Measurements from ENCODE around the gene CTRL. TPM values are rescaled to one million over a fixed set of nuclear protein-coding genes. Genes with fewer than 3 reads are reported as not detected.

Gene CTRL
- total RNA-seq, 2 donors from 2014 or later, result 0.66 to 2.3 TPM

GRCh38 chr16:67928561-67929364, 2.9 kb downstream of the CTRL start:
- Histone ChIP-seq H3K9ac (ENCODE audit: extremely low read depth, low read length, poor library complexity, severe bottlenecking) (no peak overlapping the region), H3K27me3 (ENCODE audit: control insufficient read depth, insufficient read depth, low read length, poor library complexity, severe bottlenecking) (no peaks in the 10 kb centered on the region), H3K4me1 (ENCODE audit: control insufficient read depth, insufficient read depth, low read length) (no peaks in the 10 kb centered on the region), H3K27ac (ENCODE audit: low read depth, low read length) (no peak overlapping the region), H3K4me3 (ENCODE audit: low read length) (no peak overlapping the region), H3K36me3 (ENCODE audit: control insufficient read depth, insufficient read depth, low read length) (peaks cover 15% of the 10 kb centered on the region), H3K9me3 (ENCODE audit: control insufficient read depth, low read length) (no peaks in the 10 kb centered on the region)
- Mint-ChIP-seq H3K36me3 (ENCODE audit: low read depth) (peaks cover 21% of the 10 kb centered on the region), H3K27ac (no peak overlapping the region), H3K9me3 (no peaks in the 10 kb centered on the region), H3K4me3 (no peak overlapping the region), H3K4me1 (peaks cover 12% of the 10 kb centered on the region), H3K27me3 (ENCODE audit: insufficient read depth) (no peaks in the 10 kb centered on the region)
- DNase-seq, result peak; percentile 92
- 45 to 65% methylated on average over 6 to 16 of the region's 16 CpGs for WGBS, 2 experiments (ENCODE audit: insufficient coverage in 1 of 2, insufficient read length in 1 of 2)
- peak; percentile 93 for TF ChIP-seq CTCF (conservative IDR thresholded peaks at IDR 0.05)

GRCh38 chr16:67928147-67928546, 3.5 kb downstream of the CTRL start:
- no peak overlapping the region for H3K27ac ChIP-seq (ENCODE audit: low read depth, low read length)
- no peak overlapping the region for H3K4me3 ChIP-seq (ENCODE audit: low read length)
- Mint-ChIP-seq H3K36me3 (ENCODE audit: low read depth) (peaks cover 21% of the 10 kb centered on the region), H3K9me3 (no peaks in the 10 kb centered on the region), H3K27ac (peak overlapping the region; percentile 42), H3K4me1 (peaks cover 12% of the 10 kb centered on the region), H3K4me3 (no peak overlapping the region), H3K27me3 (ENCODE audit: insufficient read depth) (no peaks in the 10 kb centered on the region)
- no peaks in the 10 kb centered on the region for H3K9me3 ChIP-seq (ENCODE audit: control insufficient read depth, low read length)
- no peak for TF ChIP-seq CTCF (conservative IDR thresholded peaks at IDR 0.05)
- WGBS, 2 experiments (ENCODE audit: insufficient coverage in 1 of 2, insufficient read length in 1 of 2), result 87 to 88% methylated on average over 3 to 7 of the region's 7 CpGs
- H3K36me3 ChIP-seq (ENCODE audit: control insufficient read depth, insufficient read depth, low read length), result peaks cover 15% of the 10 kb centered on the region
- H3K4me1 ChIP-seq (ENCODE audit: control insufficient read depth, insufficient read depth, low read length), result no peaks in the 10 kb centered on the region
- H3K27me3 ChIP-seq (ENCODE audit: control insufficient read depth, insufficient read depth, low read length, poor library complexity, severe bottlenecking), result no peaks in the 10 kb centered on the region
- no peak for DNase-seq
- H3K9ac ChIP-seq (ENCODE audit: extremely low read depth, low read length, poor library complexity, severe bottlenecking), result no peak overlapping the region

- H3K4me1 ChIP-seq (ENCODE audit: control insufficient read depth, insufficient read depth, low read length), result no peaks in the 10 kb centered on the region
- no peaks in the 10 kb centered on the region for H3K27me3 Mint-ChIP-seq (ENCODE audit: insufficient read depth)
- H3K36me3 ChIP-seq (ENCODE audit: control insufficient read depth, insufficient read depth, low read length), result peaks cover 15% of the 10 kb centered on the region
- H3K9me3 Mint-ChIP-seq, result no peaks in the 10 kb centered on the region
- H3K36me3 Mint-ChIP-seq (ENCODE audit: low read depth), result peaks cover 18% of the 10 kb centered on the region
- H3K9ac ChIP-seq (ENCODE audit: extremely low read depth, low read length, poor library complexity, severe bottlenecking), result no peak overlapping the region
- H3K4me3 Mint-ChIP-seq, result no peak overlapping the region
- peaks cover 15% of the 10 kb centered on the region for H3K4me1 Mint-ChIP-seq
- no peaks in the 10 kb centered on the region for H3K9me3 ChIP-seq (ENCODE audit: control insufficient read depth, low read length)
- no peak overlapping the region for H3K27ac ChIP-seq (ENCODE audit: low read depth, low read length)
- no peak overlapping the region for H3K27ac Mint-ChIP-seq
- TF ChIP-seq CTCF (conservative IDR thresholded peaks at IDR 0.05), result no peak
- H3K4me3 ChIP-seq (ENCODE audit: low read length), result no peak overlapping the region
- 95 to 97% methylated on average over 19 to 22 of the region's 22 CpGs for WGBS, 2 experiments (ENCODE audit: insufficient coverage in 1 of 2, insufficient read length in 1 of 2)
- DNase-seq, result no peak
- H3K27me3 ChIP-seq (ENCODE audit: control insufficient read depth, insufficient read depth, low read length, poor library complexity, severe bottlenecking), result no peaks in the 10 kb centered on the region
Measured at GRCh38 chr16:67927131-67927941, 4.3 kb downstream of the CTRL start.
